Measurements from ENCODE around the gene TMEM255A.
"Not testable (repeated sequence)": the region's sequence is repeated elsewhere in the genome, so short reads cannot be mapped to it uniquely, and the experiment has no call there.

- TF ChIP-seq CTCF, POLR2A (IDR thresholded peaks at IDR 0.05): not testable (repeated sequence)
Observed at GRCh38 chrX:120344566-120344965, 33.3 kb upstream of the TMEM255A start.
